Right cardiac atrium (tissue), 5 donors: ENCODE results near the gene COL5A2. TPM values are rescaled to one million over a fixed set of nuclear protein-coding genes. Genes with fewer than 3 reads are reported as not detected.
A peak's percentile ranks its signal among the peaks of the same experiment; 100 is the strongest.

Source experiments
- ATAC-seq, 2 donors: fragments of 200-7000 bp; cut with Tn5 transposase; one replicate each; pipeline versions ENCODE4 v1.8.0 to v1.9.1; 2020; ENCODE audit warnings: moderate library complexity in 2 of 2, mild to moderate bottlenecking in 1 of 2
- DNase-seq, 3 donors: peaks; one replicate each; pipeline ENCODE4 v3.0.0-alpha.2; 2020
- H3K27ac ChIP-seq: one replicate; pipeline ENCODE4 v1.5.1; 2013; ENCODE audit warnings: mild to moderate bottlenecking, low read length, control low read depth, moderate library complexity
- H3K27me3 ChIP-seq: one replicate; pipeline ENCODE4 v1.6.1; 2013; ENCODE audit not compliant: control insufficient read depth, insufficient read depth
- H3K4me1 ChIP-seq: one replicate; pipeline ENCODE4 v1.6.1; 2013; ENCODE audit warnings: low read length; ENCODE audit not compliant: control insufficient read depth, insufficient read depth
- H3K4me3 ChIP-seq: one replicate; pipeline ENCODE4 v1.5.1; 2013; ENCODE audit warnings: low read length, control low read depth
- H3K9me3 ChIP-seq: one replicate; pipeline ENCODE4 v1.6.1; 2013; ENCODE audit warnings: low read length; ENCODE audit not compliant: control insufficient read depth
- WGBS: extraction: QIAGEN DNeasy Blood & Tissue Kit; methylation state at CpG from one replicate; pipeline ENCODE4 v1.1.7; 2013; 5-methylcytosine and 5-hydroxymethylcytosine counted together
- intact Hi-C, 4 donors: fragments of 100-400 bp; cut with DNase I; formaldehyde crosslinking; loops; one replicate each; pipeline versions ENCODE4 v1.11.0 to v1.14.0; 2022 to 2023
- microRNA-seq, 2 donors: library from miRNA; unstranded; fragments of <30 nt; microRNA quantifications; one replicate each; pipeline ENCODE4 v1.2.0, GENCODE V29; 2020 to 2021
- polyA plus RNA-seq: library from polyadenylated mRNA; stranded (reverse); fragments of 200-250 nt; gene quantifications from one replicate; pipeline ENCODE4 v1.2.3, GENCODE V29; 2013
- total RNA-seq, 4 donors: library from RNA; stranded (reverse); fragmentation: NEBNext Ultra II Directional; extraction: Animal tissue kit (Norgen Biotek cat#: 25700); gene quantifications; one replicate each; pipeline ENCODE4 v1.2.1, GENCODE V29; 2021
- donor health status: healthy with polysubstance abuse.
- donor health status: DM: no; HTN: yes; CAD: no.
- donor health status: DM: no; HTN: no; CAD: no.
- donor health status: DM: no; HTN: yes; CAD: no; lungs with severe emphysema.
- donor health status: DM: yes; HTN: yes; CAD: no.

The COL5A2 gene
- total and polyA plus RNA-seq, 5 donors = 9.0 to 26.6 (median 14.3) TPM

GRCh38 chr2:188986839-188987238 is 192.7 kb downstream of the COL5A2 start:
- DNase-seq = no peak
- intact Hi-C loops = loop anchor here in 1 of 4 donors (10.0 kb wide), 1 partner anchor 462 kb away; no protein-coding TSS in a partner anchor
- H3K27ac ChIP-seq = no peak overlapping the region
- no peaks in the 10 kb centered on the region for H3K4me1 ChIP-seq
- no peaks in the 10 kb centered on the region for H3K9me3 ChIP-seq
- H3K4me3 ChIP-seq = no peak overlapping the region
- peak in 1 of 2 donors; percentile 37 for ATAC-seq
- WGBS = 42% methylated on average over 4 of the region's 4 CpGs
- no peaks in the 10 kb centered on the region for H3K27me3 ChIP-seq

GRCh38 chr2:188984680-188985079 is 194.9 kb downstream of the COL5A2 start:
- intact Hi-C loops = loop anchor here in 1 of 4 donors (10.0 kb wide), 1 partner anchor 460 kb away; no protein-coding TSS in a partner anchor
- Histone ChIP-seq H3K9me3 (no peaks in the 10 kb centered on the region), H3K27ac (no peak overlapping the region), H3K4me3 (no peak overlapping the region), H3K4me1 (no peaks in the 10 kb centered on the region), H3K27me3 (no peaks in the 10 kb centered on the region)
- WGBS = 37% methylated on average over 5 of the region's 5 CpGs
- peak; percentile 76 to 93 for ATAC-seq
- no peak for DNase-seq

- Histone ChIP-seq H3K4me3 (no peak overlapping the region), H3K4me1 (no peaks in the 10 kb centered on the region), H3K27me3 (no peaks in the 10 kb centered on the region), H3K27ac (no peak overlapping the region), H3K9me3 (no peaks in the 10 kb centered on the region)
- DNase-seq (no peak), ATAC-seq (peak; percentile 59 to 65)
- intact Hi-C loops = loop anchor here in 1 of 4 donors (10.0 kb wide), 1 partner anchor 459 kb away; no protein-coding TSS in a partner anchor
Measured at GRCh38 chr2:188984065-188984491, 195.5 kb downstream of the COL5A2 start.

- no peaks in the 10 kb centered on the region for H3K4me1 ChIP-seq
- H3K27ac ChIP-seq = no peak overlapping the region
- no peaks in the 10 kb centered on the region for H3K9me3 ChIP-seq
- intact Hi-C loops = loop anchor here in 1 of 4 donors (10.0 kb wide), 1 partner anchor 459 kb away; no protein-coding TSS in a partner anchor
- 36% methylated on average over 4 of the region's 4 CpGs for WGBS
- ATAC-seq = no peak
- no peak for DNase-seq
- no peaks in the 10 kb centered on the region for H3K27me3 ChIP-seq
- no peak overlapping the region for H3K4me3 ChIP-seq
Measured at GRCh38 chr2:188983427-188984064, 196.0 kb downstream of the COL5A2 start.

Small RNA genes within 50 kb of the gene (microRNA-seq; reads per million reads assigned to microRNA genes)
- gene MIR3129 (0 to 0.84 reads per million in 2 donors), gene MIR3606 (0 to 1.6 reads per million in 2 donors)

Other genes with a start within 250 kb of the COL5A2 start
- 100 to 1,000 TPM; 104 to 343 (median 177) TPM for gene COL3A1, start 205.4 kb downstream of the COL5A2 start, total RNA-seq
- gene COL3A1, start 205.4 kb downstream of the COL5A2 start, polyA plus RNA-seq = 48.2 TPM